ENCODE data around the gene FAM25G. TPM values are rescaled to one million over a fixed set of nuclear protein-coding genes. Genes with fewer than 3 reads are reported as not detected.

The FAM25G gene
- total RNA-seq, 2 donors from 2014 or later, result not detected

GRCh38 chr10:47449979-47450378, 41.5 kb downstream of the FAM25G start:
- no peak overlapping the region for H3K27ac Mint-ChIP-seq
- peaks cover 4% of the 10 kb centered on the region for H3K4me1 Mint-ChIP-seq
- DNase-seq, result no peak
- H3K4me3 Mint-ChIP-seq, result no peak overlapping the region
- H3K27me3 Mint-ChIP-seq, result peaks cover 23% of the 10 kb centered on the region
- ATAC-seq, result no peak
- no peaks in the 10 kb centered on the region for H3K9me3 ChIP-seq (ENCODE audit: control insufficient read depth, low read length, poor library complexity, severe bottlenecking)
- peaks cover 7% of the 10 kb centered on the region for H3K36me3 Mint-ChIP-seq (ENCODE audit: low read depth)

DNA sequence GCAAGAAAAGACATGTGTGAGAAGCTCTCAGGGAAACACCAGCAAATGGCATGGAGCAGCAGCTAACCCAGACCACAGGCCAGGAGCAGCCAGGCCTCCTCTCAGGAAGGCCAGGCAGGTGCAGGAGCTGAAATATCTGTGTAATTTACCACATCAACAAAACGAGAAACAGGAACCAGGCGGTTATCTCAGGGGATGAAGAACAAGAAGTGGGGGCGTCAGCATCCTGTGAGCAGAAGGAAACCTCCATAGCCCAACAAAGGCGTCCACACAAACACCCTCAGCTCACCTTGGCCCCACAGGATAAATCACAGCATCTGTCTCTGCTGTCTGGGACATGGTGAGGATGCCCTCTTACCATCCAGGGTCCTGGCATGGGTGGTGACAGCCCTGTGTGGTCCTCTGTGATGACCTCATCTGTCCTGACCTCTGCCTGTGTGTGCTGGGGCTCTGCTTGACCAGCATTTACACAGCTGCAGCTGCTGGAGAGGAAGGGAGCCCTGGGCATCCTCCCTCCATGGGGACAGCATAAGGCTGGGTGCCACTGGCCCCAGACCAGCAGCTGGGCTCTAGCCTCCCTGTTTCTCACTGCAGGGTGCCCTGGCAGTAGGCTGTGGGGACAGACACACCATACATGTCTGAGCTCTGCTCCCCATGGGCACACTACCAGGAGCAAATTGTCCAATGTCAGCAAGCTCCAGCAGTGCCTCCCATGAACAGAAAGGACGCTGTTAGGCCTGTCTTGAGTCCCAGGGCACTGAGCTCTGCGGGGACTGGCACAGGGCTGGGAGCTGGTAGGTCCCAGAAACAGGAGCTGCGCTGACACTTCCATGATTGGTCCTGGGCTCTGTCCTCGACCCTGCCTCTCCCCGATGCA, 42.2 kb downstream of the FAM25G start:
- H3K9me3 ChIP-seq (ENCODE audit: control insufficient read depth, low read length, poor library complexity, severe bottlenecking), result no peaks in the 10 kb centered on the region
- DNase-seq, result no peak
- no peak overlapping the region for H3K4me3 Mint-ChIP-seq
- no peak for ATAC-seq
- H3K27ac Mint-ChIP-seq, result no peak overlapping the region
- peaks cover 16% of the 10 kb centered on the region for H3K27me3 Mint-ChIP-seq
- H3K36me3 Mint-ChIP-seq (ENCODE audit: low read depth), result peaks cover 7% of the 10 kb centered on the region
- H3K4me1 Mint-ChIP-seq, result peaks cover 3% of the 10 kb centered on the region

DNA sequence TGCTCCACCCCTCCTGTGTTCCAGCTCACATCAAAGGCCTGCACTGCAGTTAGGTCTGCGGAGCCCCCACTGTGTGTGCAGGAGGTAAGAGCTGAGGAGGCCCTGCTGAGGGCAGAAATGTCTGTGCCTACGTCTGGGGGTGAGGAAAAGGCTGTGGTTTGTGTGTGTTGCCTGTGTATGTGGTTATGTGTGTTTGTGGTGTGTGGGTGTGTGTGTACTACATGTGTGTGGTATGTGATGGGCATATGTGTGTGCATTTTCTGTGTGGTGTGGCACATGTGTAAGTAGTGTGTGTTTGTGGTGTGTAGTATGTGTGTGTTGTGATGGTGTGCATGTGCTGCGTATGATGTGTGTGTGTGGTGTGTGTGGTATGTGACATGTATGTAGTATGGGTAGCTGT, 43.8 kb downstream of the FAM25G start:
- ATAC-seq (no peak), DNase-seq (no peak)
- H3K27me3 Mint-ChIP-seq, result peaks cover 5% of the 10 kb centered on the region
- peaks cover 2% of the 10 kb centered on the region for H3K36me3 Mint-ChIP-seq (ENCODE audit: low read depth)
- H3K9me3 ChIP-seq (ENCODE audit: control insufficient read depth, low read length, poor library complexity, severe bottlenecking), result no peaks in the 10 kb centered on the region
- H3K4me3 Mint-ChIP-seq, result no peak overlapping the region
- H3K27ac Mint-ChIP-seq, result no peak overlapping the region
- H3K4me1 Mint-ChIP-seq, result no peaks in the 10 kb centered on the region

DNA sequence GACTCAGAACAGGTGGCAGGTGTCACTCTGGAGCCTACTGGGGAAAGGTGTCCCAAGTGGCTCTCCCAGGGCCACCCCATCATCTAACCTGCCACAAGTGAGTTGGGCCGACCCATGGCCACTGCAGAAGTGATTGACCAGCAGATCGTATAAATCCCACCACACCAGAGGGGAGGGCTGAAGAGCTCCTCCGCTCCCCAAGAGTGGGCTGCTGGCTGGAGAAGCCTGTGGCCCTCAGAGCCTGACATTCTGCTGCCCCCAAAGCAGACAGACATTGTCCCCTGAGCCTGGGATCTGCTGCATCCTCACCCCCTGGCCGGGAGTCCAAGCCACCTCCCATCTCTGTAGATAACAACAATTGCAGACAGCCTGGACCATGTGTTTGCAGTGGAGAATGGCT, 44.3 kb downstream of the FAM25G start:
- no peak overlapping the region for H3K4me3 Mint-ChIP-seq
- peaks cover 2% of the 10 kb centered on the region for H3K36me3 Mint-ChIP-seq (ENCODE audit: low read depth)
- H3K4me1 Mint-ChIP-seq, result no peaks in the 10 kb centered on the region
- peaks cover 6% of the 10 kb centered on the region for H3K27me3 Mint-ChIP-seq
- no peak for DNase-seq
- no peaks in the 10 kb centered on the region for H3K9me3 ChIP-seq (ENCODE audit: control insufficient read depth, low read length, poor library complexity, severe bottlenecking)
- no peak overlapping the region for H3K27ac Mint-ChIP-seq
- ATAC-seq, result no peak

DNA sequence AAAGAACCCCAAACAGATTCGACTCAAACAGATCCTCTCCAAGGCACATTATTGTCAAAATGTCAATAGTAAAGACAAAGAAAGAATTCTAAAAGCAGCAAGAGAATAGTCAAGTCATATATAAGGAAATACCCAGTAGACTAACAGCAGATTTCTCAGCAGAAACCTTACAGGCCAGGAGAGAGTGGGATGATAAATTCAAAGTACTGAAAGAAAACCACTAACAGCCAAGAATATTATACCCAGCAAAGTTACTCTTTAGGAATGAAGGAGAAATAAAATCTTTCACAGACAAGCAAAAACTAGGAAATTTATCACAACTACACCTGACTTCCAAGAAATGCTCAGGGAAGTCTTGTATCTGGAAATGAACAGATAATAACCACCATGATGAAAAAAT, 45.8 kb downstream of the FAM25G start:
- ATAC-seq (no peak), DNase-seq (no peak)
- Mint-ChIP-seq H3K4me3 (no peak overlapping the region), H3K27me3 (peaks cover 9% of the 10 kb centered on the region), H3K36me3 (ENCODE audit: low read depth) (peaks cover 2% of the 10 kb centered on the region), H3K4me1 (no peaks in the 10 kb centered on the region), H3K27ac (no peak overlapping the region)
- no peaks in the 10 kb centered on the region for H3K9me3 ChIP-seq (ENCODE audit: control insufficient read depth, low read length, poor library complexity, severe bottlenecking)

GRCh38 chr10:47444047-47444446, 47.5 kb downstream of the FAM25G start:
- no peak overlapping the region for H3K4me3 Mint-ChIP-seq
- no peak for ATAC-seq

DNA sequence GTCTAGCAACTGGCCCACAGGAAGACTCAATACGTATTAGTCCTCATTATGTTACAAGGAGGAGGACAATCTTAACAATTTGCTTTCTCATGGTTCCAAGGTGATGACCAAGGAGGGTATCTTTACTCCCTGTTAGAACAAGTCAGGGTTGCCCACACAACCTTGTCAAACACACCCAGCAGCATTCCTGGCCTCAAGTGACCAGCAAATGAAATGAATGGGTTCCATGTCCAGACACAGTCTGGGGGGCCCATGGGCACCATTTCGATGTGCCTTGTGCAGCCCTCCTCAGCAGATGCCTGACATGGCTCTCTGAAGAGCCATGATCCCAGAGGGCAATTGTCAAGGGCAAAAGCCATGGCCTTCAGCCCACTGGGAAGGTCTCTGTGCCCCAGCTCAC, 48.4 kb downstream of the FAM25G start:
- H3K27ac Mint-ChIP-seq, result no peak overlapping the region
- DNase-seq, result no peak
- H3K36me3 Mint-ChIP-seq (ENCODE audit: low read depth), result no peaks in the 10 kb centered on the region
- peaks cover 17% of the 10 kb centered on the region for H3K27me3 Mint-ChIP-seq
- H3K4me1 Mint-ChIP-seq, result no peaks in the 10 kb centered on the region
- no peak overlapping the region for H3K4me3 Mint-ChIP-seq
- no peak for ATAC-seq
- H3K9me3 ChIP-seq (ENCODE audit: control insufficient read depth, low read length, poor library complexity, severe bottlenecking), result peaks cover 4% of the 10 kb centered on the region

More at GRCh38 chr10:47444047-47444446, 47.5 kb downstream of the FAM25G start:
- Mint-ChIP-seq H3K36me3 (ENCODE audit: low read depth) (peaks cover 2% of the 10 kb centered on the region), H3K27me3 (peaks cover 17% of the 10 kb centered on the region), H3K27ac (no peak overlapping the region), H3K4me1 (no peaks in the 10 kb centered on the region)
- no peak for DNase-seq
- no peaks in the 10 kb centered on the region for H3K9me3 ChIP-seq (ENCODE audit: control insufficient read depth, low read length, poor library complexity, severe bottlenecking)

- ATAC-seq (no peak), DNase-seq (no peak)
- H3K9me3 ChIP-seq (ENCODE audit: control insufficient read depth, low read length, poor library complexity, severe bottlenecking), result peaks cover 4% of the 10 kb centered on the region
- Mint-ChIP-seq H3K27ac (no peak overlapping the region), H3K4me3 (no peak overlapping the region), H3K4me1 (no peaks in the 10 kb centered on the region), H3K36me3 (ENCODE audit: low read depth) (peaks cover 2% of the 10 kb centered on the region), H3K27me3 (peaks cover 17% of the 10 kb centered on the region)
Measured at GRCh38 chr10:47442351-47442750, 49.1 kb downstream of the FAM25G start.

DNA sequence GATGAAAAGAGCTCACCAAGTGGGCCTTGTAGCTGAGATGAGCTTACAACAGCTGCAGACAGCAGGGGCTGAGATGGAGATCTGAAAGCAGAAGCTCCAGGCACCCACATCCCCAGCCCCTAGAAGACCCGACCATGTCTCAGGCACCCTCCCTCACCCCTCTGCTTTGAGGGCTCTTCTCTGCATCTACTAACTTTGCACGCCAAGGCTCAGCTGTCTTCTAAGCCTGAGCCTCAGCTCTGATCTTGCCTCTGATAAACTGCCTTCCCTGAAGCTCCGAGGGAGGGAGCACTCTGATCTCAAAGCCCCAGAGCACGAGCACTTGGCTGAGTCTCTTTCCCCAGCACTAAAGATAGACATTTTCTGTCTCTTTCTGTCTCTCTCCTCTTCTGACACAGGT, 49.6 kb downstream of the FAM25G start:
- Mint-ChIP-seq H3K4me1 (no peaks in the 10 kb centered on the region), H3K36me3 (ENCODE audit: low read depth) (peaks cover 2% of the 10 kb centered on the region), H3K4me3 (no peak overlapping the region), H3K27me3 (peaks cover 17% of the 10 kb centered on the region), H3K27ac (no peak overlapping the region)
- DNase-seq (no peak), ATAC-seq (no peak)
- H3K9me3 ChIP-seq (ENCODE audit: control insufficient read depth, low read length, poor library complexity, severe bottlenecking), result peaks cover 4% of the 10 kb centered on the region

GRCh38 chr10:47440207-47440606, 51.3 kb downstream of the FAM25G start:
- peaks cover 2% of the 10 kb centered on the region for H3K36me3 Mint-ChIP-seq (ENCODE audit: low read depth)
- ATAC-seq (no peak), DNase-seq (no peak)
- H3K27me3 Mint-ChIP-seq, result peaks cover 17% of the 10 kb centered on the region
- no peak overlapping the region for H3K4me3 Mint-ChIP-seq
- no peaks in the 10 kb centered on the region for H3K4me1 Mint-ChIP-seq
- H3K9me3 ChIP-seq (ENCODE audit: control insufficient read depth, low read length, poor library complexity, severe bottlenecking), result peaks cover 4% of the 10 kb centered on the region
- no peak overlapping the region for H3K27ac Mint-ChIP-seq

GRCh38 chr10:47438857-47439474, 52.5 kb downstream of the FAM25G start:
- H3K4me1 Mint-ChIP-seq, result no peaks in the 10 kb centered on the region
- no peak for ATAC-seq
- H3K36me3 Mint-ChIP-seq (ENCODE audit: low read depth), result peaks cover 2% of the 10 kb centered on the region
- H3K27me3 Mint-ChIP-seq, result peaks cover 17% of the 10 kb centered on the region
- DNase-seq, result no peak
- no peak overlapping the region for H3K27ac Mint-ChIP-seq
- H3K9me3 ChIP-seq (ENCODE audit: control insufficient read depth, low read length, poor library complexity, severe bottlenecking), result peaks cover 4% of the 10 kb centered on the region
- H3K4me3 Mint-ChIP-seq, result no peak overlapping the region

Data from T-helper 17 cell (primary cell).